Measurements from ENCODE around the gene CDK10.

GRCh38 chr16:89701425-89702406, 15.2 kb downstream of the CDK10 start, which contains the start of gene SPATA2L:
- TF ChIP-seq POLR2A (IDR thresholded peaks at IDR 0.05), result peak; percentile 57 to 68
- TF ChIP-seq, protein P1, sequence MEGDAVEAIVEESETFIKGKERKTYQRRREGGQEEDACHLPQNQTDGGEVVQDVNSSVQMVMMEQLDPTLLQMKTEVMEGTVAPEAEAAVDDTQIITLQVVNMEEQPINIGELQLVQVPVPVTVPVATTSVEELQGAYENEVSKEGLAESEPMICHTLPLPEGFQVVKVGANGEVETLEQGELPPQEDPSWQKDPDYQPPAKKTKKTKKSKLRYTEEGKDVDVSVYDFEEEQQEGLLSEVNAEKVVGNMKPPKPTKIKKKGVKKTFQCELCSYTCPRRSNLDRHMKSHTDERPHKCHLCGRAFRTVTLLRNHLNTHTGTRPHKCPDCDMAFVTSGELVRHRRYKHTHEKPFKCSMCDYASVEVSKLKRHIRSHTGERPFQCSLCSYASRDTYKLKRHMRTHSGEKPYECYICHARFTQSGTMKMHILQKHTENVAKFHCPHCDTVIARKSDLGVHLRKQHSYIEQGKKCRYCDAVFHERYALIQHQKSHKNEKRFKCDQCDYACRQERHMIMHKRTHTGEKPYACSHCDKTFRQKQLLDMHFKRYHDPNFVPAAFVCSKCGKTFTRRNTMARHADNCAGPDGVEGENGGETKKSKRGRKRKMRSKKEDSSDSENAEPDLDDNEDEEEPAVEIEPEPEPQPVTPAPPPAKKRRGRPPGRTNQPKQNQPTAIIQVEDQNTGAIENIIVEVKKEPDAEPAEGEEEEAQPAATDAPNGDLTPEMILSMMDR (IDR thresholded peaks at IDR 0.05), result no peak

Data from suprapubic skin (tissue), 3 donors.